GM12891 (cell line): ENCODE measurements around the gene CWC22.
"Not testable (repeated sequence)": the region's sequence is repeated elsewhere in the genome, so short reads cannot be mapped to it uniquely, and the experiment has no call there.

Experiments used
- DNase-seq: peaks from one replicate; pipeline ENCODE4 v3.0.0; 2011; ENCODE audit warnings: low spot score; ENCODE audit not compliant: insufficient read length
- FAIRE-seq: peaks from 2 replicates; lab custom pipeline; 2011; peaks lifted over from hg19 to GRCh38; lab: Jason Lieb, UNC
- PAX5 ChIP-seq: IDR thresholded peaks from 2 replicates; pipeline ENCODE4 v1.6.1; 2011; ENCODE audit warnings: low read length, moderate library complexity, mild to moderate bottlenecking; ENCODE audit not compliant: insufficient read depth, severe bottlenecking
- POLR2A ChIP-seq: IDR thresholded peaks from 2 replicates; pipeline ENCODE4 v1.6.1; 2011; ENCODE audit warnings: low read depth, low read length, control low read depth
- POLR2AphosphoS5 ChIP-seq: IDR thresholded peaks from 2 replicates; pipeline ENCODE4 v1.6.1; 2011; ENCODE audit warnings: low read depth, low read length, control low read depth
- POU2F2 ChIP-seq: IDR thresholded peaks from 2 replicates; pipeline ENCODE4 v1.6.1; 2011; ENCODE audit warnings: low read depth, mild to moderate bottlenecking, control low read depth, low read length, moderate library complexity
- SPI1 ChIP-seq: IDR thresholded peaks from 2 replicates; pipeline ENCODE4 v1.6.1; 2011; ENCODE audit warnings: low read depth, low read length, control low read depth
- TAF1 ChIP-seq: IDR thresholded peaks from 2 replicates; pipeline ENCODE4 v1.6.1; 2011; ENCODE audit warnings: low read depth, low read length, control low read depth

Gene CWC22

GRCh38 chr2:180005465-180005864 is 1.6 kb downstream of the CWC22 start:
- DNase-seq, FAIRE-seq: not testable (repeated sequence)
- peak; percentile 76 for TF ChIP-seq SPI1

GRCh38 chr2:180004731-180005130 is 2.4 kb downstream of the CWC22 start:
- FAIRE-seq = no peak
- TF ChIP-seq POLR2AphosphoS5 (no peak), POU2F2 (no peak), POLR2A (no peak), TAF1 (no peak), SPI1 (no peak), PAX5 (no peak)

GRCh38 chr2:180003559-180003958 is 3.5 kb downstream of the CWC22 start:
- DNase-seq (no peak), FAIRE-seq (no peak)
- TF ChIP-seq POU2F2 (no peak), SPI1 (no peak), TAF1 (no peak), PAX5 (no peak), POLR2AphosphoS5 (no peak), POLR2A (no peak)

More at GRCh38 chr2:180004731-180005130, 2.4 kb downstream of the CWC22 start:
- DNase-seq = no peak

- no peak for FAIRE-seq
- TF ChIP-seq POLR2A = no peak
- TF ChIP-seq PAX5 = no peak
- TF ChIP-seq SPI1 = no peak
- TF ChIP-seq POU2F2 = no peak
- no peak for TF ChIP-seq POLR2AphosphoS5
- TF ChIP-seq TAF1 = no peak
- no peak for DNase-seq
These were observed 4.0 kb downstream of the CWC22 start for GRCh38 chr2:180003073-180003472.

- no peak for FAIRE-seq
- no peak for TF ChIP-seq TAF1
- TF ChIP-seq POLR2AphosphoS5 = no peak
- no peak for TF ChIP-seq POU2F2
- no peak for TF ChIP-seq SPI1
- no peak for TF ChIP-seq PAX5
- TF ChIP-seq POLR2A = no peak
- no peak for DNase-seq
These were observed 4.8 kb downstream of the CWC22 start for GRCh38 chr2:180002198-180002770.

- TF ChIP-seq TAF1 (no peak), POLR2A (no peak), SPI1 (no peak)
- FAIRE-seq = no peak
- DNase-seq = no peak
These were observed 5.4 kb downstream of the CWC22 start for GRCh38 chr2:180001726-180002125.

GRCh38 chr2:180000434-180000833 is 6.7 kb downstream of the CWC22 start:
- FAIRE-seq = no peak
- TF ChIP-seq TAF1 = no peak
- TF ChIP-seq POLR2AphosphoS5 = no peak
- TF ChIP-seq POLR2A = no peak
- no peak for TF ChIP-seq PAX5
- no peak for TF ChIP-seq SPI1
- TF ChIP-seq POU2F2 = no peak
- no peak for DNase-seq

GRCh38 chr2:179999000-179999399 is 8.1 kb downstream of the CWC22 start:
- DNase-seq = no peak
- FAIRE-seq = no peak
- TF ChIP-seq PAX5 = no peak
- no peak for TF ChIP-seq SPI1
- no peak for TF ChIP-seq POLR2AphosphoS5
- no peak for TF ChIP-seq POLR2A

- DNase-seq (no peak), FAIRE-seq (peak; percentile 60)
- no peak for TF ChIP-seq PAX5
- no peak for TF ChIP-seq TAF1
- no peak for TF ChIP-seq POLR2AphosphoS5
- no peak for TF ChIP-seq POU2F2
- no peak for TF ChIP-seq POLR2A
- no peak for TF ChIP-seq SPI1
These were observed 11.2 kb downstream of the CWC22 start for GRCh38 chr2:179995741-179996515.

GRCh38 chr2:179991344-179991743 is 15.8 kb downstream of the CWC22 start:
- DNase-seq (no peak), FAIRE-seq (no peak)
- TF ChIP-seq PAX5 = no peak
- TF ChIP-seq POLR2AphosphoS5 = no peak
- no peak for TF ChIP-seq POU2F2
- TF ChIP-seq TAF1 = no peak
- no peak for TF ChIP-seq SPI1
- no peak for TF ChIP-seq POLR2A
